ENCODE results near the gene RARB. TPM values are rescaled to one million over a fixed set of nuclear protein-coding genes. Genes with fewer than 3 reads are reported as not detected.

RARB gene
- total RNA-seq, 1 experiment from 2014 or later = not detected

DNA sequence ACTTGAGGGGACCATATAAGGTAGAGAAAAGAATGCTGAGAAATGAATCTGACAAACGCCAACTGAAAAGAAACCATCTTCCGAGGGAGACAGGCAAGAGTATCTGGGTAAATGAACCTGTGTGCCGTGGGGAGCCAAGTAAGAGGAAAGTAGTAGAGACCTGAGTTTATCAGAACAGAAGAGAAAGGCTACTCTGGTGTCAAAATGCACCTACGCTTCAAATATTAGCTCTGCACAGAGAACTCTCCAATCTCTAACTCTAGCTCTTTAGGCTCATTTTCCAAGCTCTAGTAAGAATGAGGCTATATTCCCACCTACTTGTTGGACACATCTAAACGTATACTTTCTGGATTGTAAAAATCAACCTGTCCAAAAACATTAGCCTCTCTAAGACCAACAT lies 183.1 kb downstream of the RARB start:
- Histone ChIP-seq H3K9me2 (replicated peaks; ENCODE audit: low read length) (no peaks in the 10 kb centered on the region), H3K27me3 (ENCODE audit: low read length) (no peaks in the 10 kb centered on the region), H3K27ac (ENCODE audit: low read length) (no peak overlapping the region), H3K4me3 (ENCODE audit: low read length) (no peak overlapping the region), H3K9me3 (ENCODE audit: low read length) (no peaks in the 10 kb centered on the region), H4K20me1 (ENCODE audit: low read length) (no peaks in the 10 kb centered on the region), H2AFZ (ENCODE audit: low read length) (no peak overlapping the region), H3F3A (ENCODE audit: low read length, unreplicated experiment) (no peaks in the 10 kb centered on the region), H3K4me1 (ENCODE audit: insufficient read depth, low read length) (no peaks in the 10 kb centered on the region), H3K4me2 (ENCODE audit: low read length) (no peak overlapping the region), H3K36me3 (ENCODE audit: low read depth, low read length) (peaks cover 42% of the 10 kb centered on the region; the same call in 1 of the 2 replicates), H3K9ac (ENCODE audit: low read length) (no peak overlapping the region), H3K79me2 (ENCODE audit: low read length) (no peaks in the 10 kb centered on the region)
- ChIA-PET POLR2A (ENCODE audit: unreplicated experiment) (no interaction called here), CTCF (no interaction called here)
- ATAC-seq (no peak), DNase-seq (no peak)
- intact Hi-C loops (cut with micrococcal nuclease) = no loop called here
- BruUV-seq (replicated peaks) = no TSS peak
- TF ChIP-seq, protein P1, sequence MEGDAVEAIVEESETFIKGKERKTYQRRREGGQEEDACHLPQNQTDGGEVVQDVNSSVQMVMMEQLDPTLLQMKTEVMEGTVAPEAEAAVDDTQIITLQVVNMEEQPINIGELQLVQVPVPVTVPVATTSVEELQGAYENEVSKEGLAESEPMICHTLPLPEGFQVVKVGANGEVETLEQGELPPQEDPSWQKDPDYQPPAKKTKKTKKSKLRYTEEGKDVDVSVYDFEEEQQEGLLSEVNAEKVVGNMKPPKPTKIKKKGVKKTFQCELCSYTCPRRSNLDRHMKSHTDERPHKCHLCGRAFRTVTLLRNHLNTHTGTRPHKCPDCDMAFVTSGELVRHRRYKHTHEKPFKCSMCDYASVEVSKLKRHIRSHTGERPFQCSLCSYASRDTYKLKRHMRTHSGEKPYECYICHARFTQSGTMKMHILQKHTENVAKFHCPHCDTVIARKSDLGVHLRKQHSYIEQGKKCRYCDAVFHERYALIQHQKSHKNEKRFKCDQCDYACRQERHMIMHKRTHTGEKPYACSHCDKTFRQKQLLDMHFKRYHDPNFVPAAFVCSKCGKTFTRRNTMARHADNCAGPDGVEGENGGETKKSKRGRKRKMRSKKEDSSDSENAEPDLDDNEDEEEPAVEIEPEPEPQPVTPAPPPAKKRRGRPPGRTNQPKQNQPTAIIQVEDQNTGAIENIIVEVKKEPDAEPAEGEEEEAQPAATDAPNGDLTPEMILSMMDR (conservative IDR thresholded peaks at IDR 0.05; ENCODE audit: low read depth, low read length) = no peak
- no peak for TF ChIP-seq EZH2phosphoT487 (IDR thresholded peaks at IDR 0.05; ENCODE audit: borderline replicate concordance, low read length)

DNA sequence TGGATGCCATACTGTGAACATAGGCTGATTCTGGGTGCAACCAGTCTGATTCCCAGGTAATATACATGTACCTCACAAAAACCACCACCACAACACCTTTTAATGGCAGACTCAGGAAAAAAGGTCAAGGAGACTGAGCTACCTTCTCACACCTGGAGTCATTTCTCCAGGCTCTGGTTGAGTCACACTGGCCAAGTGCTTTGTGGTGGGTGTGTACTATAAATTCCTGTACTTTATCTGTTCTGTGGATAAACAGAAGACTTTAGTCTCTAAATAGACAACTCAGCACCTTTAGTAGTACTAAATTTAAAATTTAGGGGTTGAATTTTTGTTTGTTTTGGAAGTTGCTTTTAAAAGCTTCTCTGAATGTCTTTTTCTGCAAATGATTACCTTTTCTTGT lies 190.0 kb downstream of the RARB start:
- Histone ChIP-seq H3K36me3 (ENCODE audit: low read depth, low read length) (peaks cover 42% of the 10 kb centered on the region), H3K27me3 (ENCODE audit: low read length) (no peaks in the 10 kb centered on the region), H3K27ac (ENCODE audit: low read length) (no peak overlapping the region), H3K9ac (ENCODE audit: low read length) (no peak overlapping the region), H3K9me2 (replicated peaks; ENCODE audit: low read length) (no peaks in the 10 kb centered on the region), H3K4me2 (ENCODE audit: low read length) (no peak overlapping the region), H3K9me3 (ENCODE audit: low read length) (no peaks in the 10 kb centered on the region), H4K20me1 (ENCODE audit: low read length) (no peaks in the 10 kb centered on the region), H3K4me1 (ENCODE audit: insufficient read depth, low read length) (0 out of 2 replicates have a peak, but pooled peaks cover 4% of the 10 kb centered on the region), H3K79me2 (ENCODE audit: low read length) (no peaks in the 10 kb centered on the region), H2AFZ (ENCODE audit: low read length) (no peak overlapping the region), H3F3A (ENCODE audit: low read length, unreplicated experiment) (peaks cover 6% of the 10 kb centered on the region), H3K4me3 (ENCODE audit: low read length) (no peak overlapping the region)
- ATAC-seq (peak; percentile 66), DNase-seq (peak; percentile 41)
- intact Hi-C loops (cut with micrococcal nuclease) = no loop called here
- ChIA-PET POLR2A (ENCODE audit: unreplicated experiment) (no interaction called here), CTCF (no interaction called here)
- TF ChIP-seq EZH2phosphoT487 (IDR thresholded peaks at IDR 0.05; ENCODE audit: borderline replicate concordance, low read length) (no peak), EZH2 (IDR thresholded peaks at IDR 0.05; ENCODE audit: low read length, unreplicated experiment) (no peak)
- TF ChIP-seq, protein P1 (conservative IDR thresholded peaks at IDR 0.05; ENCODE audit: low read depth, low read length) = no peak
- no TSS peak for BruUV-seq (replicated peaks)

DNA sequence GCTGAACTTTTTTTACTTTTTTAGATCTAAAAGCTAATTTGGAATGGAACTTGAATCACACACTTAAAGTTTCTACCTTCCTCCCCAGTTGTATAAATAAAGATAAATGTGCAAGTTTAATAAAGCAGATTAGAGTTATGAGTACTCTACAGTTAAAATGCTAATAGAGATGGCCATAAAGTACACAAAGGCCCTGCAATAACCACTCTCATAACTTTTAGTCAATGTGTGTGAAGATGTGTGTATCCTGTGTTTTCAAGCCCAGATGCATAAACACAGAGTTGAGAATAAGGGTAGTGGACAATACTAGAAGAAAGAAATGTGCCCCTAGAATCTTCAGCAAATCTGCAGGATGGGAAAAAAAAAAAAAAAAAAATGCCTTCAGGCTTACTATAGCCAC lies 191.3 kb downstream of the RARB start:
- Histone ChIP-seq H3K4me2 (ENCODE audit: low read length) (no peak overlapping the region), H3K9ac (ENCODE audit: low read length) (no peak overlapping the region), H2AFZ (ENCODE audit: low read length) (no peak overlapping the region), H3K9me2 (replicated peaks; ENCODE audit: low read length) (no peaks in the 10 kb centered on the region), H3K79me2 (ENCODE audit: low read length) (no peaks in the 10 kb centered on the region), H3K4me3 (ENCODE audit: low read length) (no peak overlapping the region), H3K9me3 (ENCODE audit: low read length) (no peaks in the 10 kb centered on the region), H3K36me3 (ENCODE audit: low read depth, low read length) (peaks cover 45% of the 10 kb centered on the region), H3K4me1 (ENCODE audit: insufficient read depth, low read length) (0 out of 2 replicates have a peak, but pooled peaks cover 4% of the 10 kb centered on the region), H3K27ac (ENCODE audit: low read length) (no peak overlapping the region), H3K27me3 (ENCODE audit: low read length) (no peaks in the 10 kb centered on the region), H3F3A (ENCODE audit: low read length, unreplicated experiment) (peaks cover 6% of the 10 kb centered on the region), H4K20me1 (ENCODE audit: low read length) (no peaks in the 10 kb centered on the region)
- intact Hi-C loops (cut with micrococcal nuclease) = no loop called here
- BruUV-seq (replicated peaks) = no TSS peak
- DNase-seq = no peak
- ChIA-PET CTCF (no interaction called here), POLR2A (ENCODE audit: unreplicated experiment) (no interaction called here)
- peak; percentile 41 for ATAC-seq
- TF ChIP-seq, protein P1 (conservative IDR thresholded peaks at IDR 0.05; ENCODE audit: low read depth, low read length) = no peak
- TF ChIP-seq EZH2phosphoT487 (IDR thresholded peaks at IDR 0.05; ENCODE audit: borderline replicate concordance, low read length) = no peak
- TF ChIP-seq EZH2 (IDR thresholded peaks at IDR 0.05; ENCODE audit: low read length, unreplicated experiment) = no peak

All from PC-3 (cell line).